ENCODE data around the gene GNAZ. TPM values are rescaled to one million over a fixed set of nuclear protein-coding genes. Genes with fewer than 3 reads are reported as not detected.

GNAZ gene
- total RNA-seq, 1 experiment from 2014 or later, result 11.1 TPM

DNA sequence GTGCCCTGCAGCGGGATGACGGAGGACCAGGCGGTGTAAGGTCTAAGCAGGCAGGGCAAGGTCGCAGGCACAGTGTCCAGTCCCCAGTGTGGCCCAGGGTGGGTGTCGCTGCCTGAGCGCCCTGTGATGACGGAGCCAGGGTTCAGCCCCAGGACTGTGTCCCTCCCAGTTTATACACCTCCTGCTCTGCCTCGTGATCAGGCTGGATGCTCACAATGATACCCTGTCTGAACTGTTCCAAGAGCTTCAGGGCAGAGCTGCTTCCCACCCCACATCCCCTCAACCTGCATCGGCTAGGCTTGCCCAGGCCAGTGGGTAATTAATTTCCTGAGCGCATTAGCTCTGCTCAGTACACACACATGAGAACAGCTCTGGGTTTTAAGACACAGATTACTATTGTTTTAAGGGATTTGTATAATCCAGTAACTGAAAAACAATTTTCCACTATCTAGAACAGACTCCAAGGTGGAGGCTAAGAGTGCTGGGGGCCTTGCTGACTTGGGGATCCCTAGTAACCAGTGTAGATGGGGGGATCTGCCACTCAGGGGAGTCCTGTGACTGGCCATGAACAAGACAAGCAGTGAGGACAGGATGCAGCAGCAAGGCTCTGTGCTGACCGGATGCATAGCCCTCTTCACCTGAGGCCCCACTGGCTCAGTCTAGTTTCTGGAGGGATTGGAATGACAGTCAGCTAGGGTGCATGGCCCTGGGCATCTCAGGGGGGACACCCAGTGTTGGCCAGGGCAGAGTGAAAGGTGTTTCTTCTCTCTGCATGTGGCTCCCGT lies 34.1 kb downstream of the GNAZ start:
- ATAC-seq (no peak), DNase-seq (ENCODE audit: low read depth, low spot score) (no peak)
- Histone ChIP-seq H3K79me2 (ENCODE audit: insufficient read depth, low read length) (no peaks in the 10 kb centered on the region), H3K27me3 (ENCODE audit: insufficient read depth, low read length) (no peaks in the 10 kb centered on the region), H4K20me1 (ENCODE audit: insufficient read depth) (no peaks in the 10 kb centered on the region), H3K9ac (ENCODE audit: low read length) (no peak overlapping the region), H3K4me3 (replicated peaks in 1 of 2; ENCODE audit: low read depth in 1 of 2, low read length in 2 of 2) (no peak overlapping the region), H3K27ac (ENCODE audit: low read depth, low read length) (no peak overlapping the region), H3K4me2 (ENCODE audit: low read length) (no peak overlapping the region), H3K9me3 (ENCODE audit: control insufficient read depth in 1 of 2, insufficient read depth in 1 of 2, low read depth in 1 of 2, low read length in 2 of 2) (no peaks in the 10 kb centered on the region), H2AFZ (ENCODE audit: low read depth, low read length, poor library complexity, severe bottlenecking) (no peak overlapping the region), H3K4me1 (ENCODE audit: control insufficient read depth in 1 of 2, insufficient read depth in 2 of 2, low read length in 2 of 2) (no peaks in the 10 kb centered on the region), H3K9me2 (ENCODE audit: insufficient read depth) (no peaks in the 10 kb centered on the region), H3K36me3 (ENCODE audit: control insufficient read depth in 1 of 2, insufficient read depth in 2 of 2, low read length in 2 of 2) (no peaks in the 10 kb centered on the region)
- ChIA-PET RAD21 (ENCODE audit: low non-redundant PET in 1 of 2, low total read pairs in 2 of 2, uncharacterized antibody in 2 of 2, unreplicated experiment in 2 of 2) (no interaction called here), POLR2A (no interaction called here), CTCF (interaction anchor here (0.9 kb wide), 1 partner anchor 145 kb away, joined by 3 read pairs; no protein-coding TSS in a partner anchor)
- intact Hi-C loops (cut with micrococcal nuclease), result no loop called here
- TF ChIP-seq SRF (IDR thresholded peaks at IDR 0.05; ENCODE audit: low read depth) (no peak), ELF1 (IDR thresholded peaks at IDR 0.05; ENCODE audit: borderline replicate concordance, low read depth) (no peak), ZFX (IDR thresholded peaks at IDR 0.05) (no peak), YY1 (IDR thresholded peaks at IDR 0.05; ENCODE audit: extremely low read depth, insufficient replicate concordance, low read depth, low read length) (no peak), RAD21 (IDR thresholded peaks at IDR 0.05; ENCODE audit: low read depth) (no peak), SP1 (IDR thresholded peaks at IDR 0.05; ENCODE audit: low read depth) (no peak), POLR2A (IDR thresholded peaks at IDR 0.05; ENCODE audit: borderline replicate concordance, extremely low read depth, insufficient read depth, insufficient read length) (no peak), CBX3 (IDR thresholded peaks at IDR 0.05; ENCODE audit: low read depth) (no peak), ZNF274 (IDR thresholded peaks at IDR 0.05; ENCODE audit: low read depth, low read length) (no peak), EZH2 (IDR thresholded peaks at IDR 0.05) (no peak), FOSL1 (IDR thresholded peaks at IDR 0.05; ENCODE audit: low read depth) (no peak), CEBPB (IDR thresholded peaks at IDR 0.05; ENCODE audit: low read depth) (no peak), SIN3A (IDR thresholded peaks at IDR 0.05; ENCODE audit: low read depth) (no peak), TCF7L2 (IDR thresholded peaks at IDR 0.05; ENCODE audit: borderline replicate concordance, extremely low read depth, insufficient read depth, insufficient read length) (no peak)
- TF ChIP-seq, protein P1, sequence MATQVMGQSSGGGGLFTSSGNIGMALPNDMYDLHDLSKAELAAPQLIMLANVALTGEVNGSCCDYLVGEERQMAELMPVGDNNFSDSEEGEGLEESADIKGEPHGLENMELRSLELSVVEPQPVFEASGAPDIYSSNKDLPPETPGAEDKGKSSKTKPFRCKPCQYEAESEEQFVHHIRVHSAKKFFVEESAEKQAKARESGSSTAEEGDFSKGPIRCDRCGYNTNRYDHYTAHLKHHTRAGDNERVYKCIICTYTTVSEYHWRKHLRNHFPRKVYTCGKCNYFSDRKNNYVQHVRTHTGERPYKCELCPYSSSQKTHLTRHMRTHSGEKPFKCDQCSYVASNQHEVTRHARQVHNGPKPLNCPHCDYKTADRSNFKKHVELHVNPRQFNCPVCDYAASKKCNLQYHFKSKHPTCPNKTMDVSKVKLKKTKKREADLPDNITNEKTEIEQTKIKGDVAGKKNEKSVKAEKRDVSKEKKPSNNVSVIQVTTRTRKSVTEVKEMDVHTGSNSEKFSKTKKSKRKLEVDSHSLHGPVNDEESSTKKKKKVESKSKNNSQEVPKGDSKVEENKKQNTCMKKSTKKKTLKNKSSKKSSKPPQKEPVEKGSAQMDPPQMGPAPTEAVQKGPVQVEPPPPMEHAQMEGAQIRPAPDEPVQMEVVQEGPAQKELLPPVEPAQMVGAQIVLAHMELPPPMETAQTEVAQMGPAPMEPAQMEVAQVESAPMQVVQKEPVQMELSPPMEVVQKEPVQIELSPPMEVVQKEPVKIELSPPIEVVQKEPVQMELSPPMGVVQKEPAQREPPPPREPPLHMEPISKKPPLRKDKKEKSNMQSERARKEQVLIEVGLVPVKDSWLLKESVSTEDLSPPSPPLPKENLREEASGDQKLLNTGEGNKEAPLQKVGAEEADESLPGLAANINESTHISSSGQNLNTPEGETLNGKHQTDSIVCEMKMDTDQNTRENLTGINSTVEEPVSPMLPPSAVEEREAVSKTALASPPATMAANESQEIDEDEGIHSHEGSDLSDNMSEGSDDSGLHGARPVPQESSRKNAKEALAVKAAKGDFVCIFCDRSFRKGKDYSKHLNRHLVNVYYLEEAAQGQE (IDR thresholded peaks at IDR 0.05; ENCODE audit: low read depth), result no peak
- TF ChIP-seq, protein P2, sequence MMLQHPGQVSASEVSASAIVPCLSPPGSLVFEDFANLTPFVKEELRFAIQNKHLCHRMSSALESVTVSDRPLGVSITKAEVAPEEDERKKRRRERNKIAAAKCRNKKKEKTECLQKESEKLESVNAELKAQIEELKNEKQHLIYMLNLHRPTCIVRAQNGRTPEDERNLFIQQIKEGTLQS (IDR thresholded peaks at IDR 0.05), result no peak
- TF ChIP-seq, protein P3, sequence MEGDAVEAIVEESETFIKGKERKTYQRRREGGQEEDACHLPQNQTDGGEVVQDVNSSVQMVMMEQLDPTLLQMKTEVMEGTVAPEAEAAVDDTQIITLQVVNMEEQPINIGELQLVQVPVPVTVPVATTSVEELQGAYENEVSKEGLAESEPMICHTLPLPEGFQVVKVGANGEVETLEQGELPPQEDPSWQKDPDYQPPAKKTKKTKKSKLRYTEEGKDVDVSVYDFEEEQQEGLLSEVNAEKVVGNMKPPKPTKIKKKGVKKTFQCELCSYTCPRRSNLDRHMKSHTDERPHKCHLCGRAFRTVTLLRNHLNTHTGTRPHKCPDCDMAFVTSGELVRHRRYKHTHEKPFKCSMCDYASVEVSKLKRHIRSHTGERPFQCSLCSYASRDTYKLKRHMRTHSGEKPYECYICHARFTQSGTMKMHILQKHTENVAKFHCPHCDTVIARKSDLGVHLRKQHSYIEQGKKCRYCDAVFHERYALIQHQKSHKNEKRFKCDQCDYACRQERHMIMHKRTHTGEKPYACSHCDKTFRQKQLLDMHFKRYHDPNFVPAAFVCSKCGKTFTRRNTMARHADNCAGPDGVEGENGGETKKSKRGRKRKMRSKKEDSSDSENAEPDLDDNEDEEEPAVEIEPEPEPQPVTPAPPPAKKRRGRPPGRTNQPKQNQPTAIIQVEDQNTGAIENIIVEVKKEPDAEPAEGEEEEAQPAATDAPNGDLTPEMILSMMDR (IDR thresholded peaks at IDR 0.05 in 2 of 3, conservative IDR thresholded peaks at IDR 0.05 in 1 of 3; ENCODE audit: borderline replicate concordance in 1 of 3, insufficient read depth in 1 of 3, low read depth in 2 of 3, low read length in 2 of 3), result no peak
- TF ChIP-seq, protein P4, sequence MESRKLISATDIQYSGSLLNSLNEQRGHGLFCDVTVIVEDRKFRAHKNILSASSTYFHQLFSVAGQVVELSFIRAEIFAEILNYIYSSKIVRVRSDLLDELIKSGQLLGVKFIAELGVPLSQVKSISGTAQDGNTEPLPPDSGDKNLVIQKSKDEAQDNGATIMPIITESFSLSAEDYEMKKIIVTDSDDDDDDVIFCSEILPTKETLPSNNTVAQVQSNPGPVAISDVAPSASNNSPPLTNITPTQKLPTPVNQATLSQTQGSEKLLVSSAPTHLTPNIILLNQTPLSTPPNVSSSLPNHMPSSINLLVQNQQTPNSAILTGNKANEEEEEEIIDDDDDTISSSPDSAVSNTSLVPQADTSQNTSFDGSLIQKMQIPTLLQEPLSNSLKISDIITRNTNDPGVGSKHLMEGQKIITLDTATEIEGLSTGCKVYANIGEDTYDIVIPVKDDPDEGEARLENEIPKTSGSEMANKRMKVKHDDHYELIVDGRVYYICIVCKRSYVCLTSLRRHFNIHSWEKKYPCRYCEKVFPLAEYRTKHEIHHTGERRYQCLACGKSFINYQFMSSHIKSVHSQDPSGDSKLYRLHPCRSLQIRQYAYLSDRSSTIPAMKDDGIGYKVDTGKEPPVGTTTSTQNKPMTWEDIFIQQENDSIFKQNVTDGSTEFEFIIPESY (IDR thresholded peaks at IDR 0.05; ENCODE audit: extremely low read depth, insufficient replicate concordance, low read length), result no peak
- no TSS peak for BruUV-seq (replicated peaks)

Data from HCT116 (cell line).